Endothelial cell of umbilical vein (primary cell): Measurements from ENCODE around the gene STOML3.

Source experiments
- EZH2 ChIP-seq: IDR thresholded peaks from 2 replicates; pipeline ENCODE4 v1.6.1; 2012; ENCODE audit warnings: borderline replicate concordance, low read depth, mild to moderate bottlenecking, moderate library complexity, low read length, inconsistent platforms; ENCODE audit not compliant: severe bottlenecking
- GATA2 ChIP-seq: IDR thresholded peaks from 2 replicates; pipeline ENCODE4 v1.7.0; 2011; ENCODE audit warnings: low read depth, mild to moderate bottlenecking, moderate library complexity, mixed read lengths, low read length; ENCODE audit not compliant: insufficient read length, insufficient read depth
- JUN ChIP-seq: IDR thresholded peaks from 2 replicates; pipeline ENCODE4 v1.6.1; 2011; ENCODE audit warnings: borderline replicate concordance, low read depth; ENCODE audit not compliant: insufficient read length, insufficient read depth
- MYC ChIP-seq: IDR thresholded peaks from one replicate; pipeline ENCODE4 v1.6.1; 2011; ENCODE audit warnings: mild to moderate bottlenecking, low read depth, low read length
- POLR2A ChIP-seq: IDR thresholded peaks from 2 replicates; pipeline ENCODE4 v1.6.1; 2012; ENCODE audit warnings: low read depth, mild to moderate bottlenecking, control low read depth, low read length
- POLR2AphosphoS5 ChIP-seq: IDR thresholded peaks from 2 replicates; pipeline ENCODE4 v1.6.1; 2012; ENCODE audit warnings: low read depth, mild to moderate bottlenecking, control low read depth, low read length, moderate library complexity; ENCODE audit not compliant: insufficient read depth
- TF ChIP-seq, protein P1 (sequence below), 2 donors: IDR thresholded peaks; 1 replicate in 1 of 2; 2 replicates in 1 of 2; pipeline ENCODE4 v1.5.1; 2011; ENCODE audit warnings: low read length in 2 of 2, mild to moderate bottlenecking in 2 of 2, moderate library complexity in 2 of 2, control low read depth in 1 of 2, inconsistent platforms in 1 of 2, low read depth in 1 of 2; ENCODE audit not compliant: insufficient read depth in 1 of 2; ENCODE audit errors: extremely low read depth in 1 of 2
- TF ChIP-seq, protein P2 (sequence below): IDR thresholded peaks from 2 replicates; pipeline ENCODE4 v1.6.1; 2011; ENCODE audit not compliant: insufficient read depth, insufficient read length

DNA sequence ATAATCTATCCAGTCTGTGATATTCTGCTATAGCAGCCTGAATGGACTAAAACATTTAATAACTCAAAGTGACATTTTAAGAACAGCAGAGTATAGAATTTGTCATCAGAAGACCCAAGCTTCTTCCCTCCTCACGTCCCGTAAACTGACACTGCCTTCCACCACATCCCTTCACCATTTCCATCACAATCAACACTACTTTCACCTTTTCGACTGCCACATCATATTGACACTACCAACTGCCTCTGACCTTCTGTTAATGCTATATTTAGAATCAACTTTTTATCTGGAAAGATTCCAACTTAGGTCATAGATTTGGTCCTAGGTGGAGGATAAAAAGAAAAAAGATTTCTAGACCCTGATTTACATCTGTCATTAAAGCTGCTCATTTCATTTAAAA is 39.6 kb downstream of the STOML3 start:
- no peak for TF ChIP-seq EZH2
- no peak for TF ChIP-seq POLR2A
- TF ChIP-seq, protein P1, sequence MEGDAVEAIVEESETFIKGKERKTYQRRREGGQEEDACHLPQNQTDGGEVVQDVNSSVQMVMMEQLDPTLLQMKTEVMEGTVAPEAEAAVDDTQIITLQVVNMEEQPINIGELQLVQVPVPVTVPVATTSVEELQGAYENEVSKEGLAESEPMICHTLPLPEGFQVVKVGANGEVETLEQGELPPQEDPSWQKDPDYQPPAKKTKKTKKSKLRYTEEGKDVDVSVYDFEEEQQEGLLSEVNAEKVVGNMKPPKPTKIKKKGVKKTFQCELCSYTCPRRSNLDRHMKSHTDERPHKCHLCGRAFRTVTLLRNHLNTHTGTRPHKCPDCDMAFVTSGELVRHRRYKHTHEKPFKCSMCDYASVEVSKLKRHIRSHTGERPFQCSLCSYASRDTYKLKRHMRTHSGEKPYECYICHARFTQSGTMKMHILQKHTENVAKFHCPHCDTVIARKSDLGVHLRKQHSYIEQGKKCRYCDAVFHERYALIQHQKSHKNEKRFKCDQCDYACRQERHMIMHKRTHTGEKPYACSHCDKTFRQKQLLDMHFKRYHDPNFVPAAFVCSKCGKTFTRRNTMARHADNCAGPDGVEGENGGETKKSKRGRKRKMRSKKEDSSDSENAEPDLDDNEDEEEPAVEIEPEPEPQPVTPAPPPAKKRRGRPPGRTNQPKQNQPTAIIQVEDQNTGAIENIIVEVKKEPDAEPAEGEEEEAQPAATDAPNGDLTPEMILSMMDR (IDR thresholded peaks at IDR 0.05; ENCODE audit: extremely low read depth in 1 of 2, insufficient read depth in 1 of 2, low read depth in 1 of 2, low read length in 2 of 2): no peak
- TF ChIP-seq POLR2AphosphoS5: no peak
- TF ChIP-seq GATA2: no peak
- no peak for TF ChIP-seq MYC
- TF ChIP-seq JUN: no peak
- TF ChIP-seq, protein P2, sequence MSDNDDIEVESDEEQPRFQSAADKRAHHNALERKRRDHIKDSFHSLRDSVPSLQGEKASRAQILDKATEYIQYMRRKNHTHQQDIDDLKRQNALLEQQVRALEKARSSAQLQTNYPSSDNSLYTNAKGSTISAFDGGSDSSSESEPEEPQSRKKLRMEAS: no peak
